Measurements from ENCODE around the gene MYH14. TPM values are rescaled to one million over a fixed set of nuclear protein-coding genes. Genes with fewer than 3 reads are reported as not detected.

Gene MYH14
- polyA plus RNA-seq, 1 donor from 2014 or later = not detected

DNA sequence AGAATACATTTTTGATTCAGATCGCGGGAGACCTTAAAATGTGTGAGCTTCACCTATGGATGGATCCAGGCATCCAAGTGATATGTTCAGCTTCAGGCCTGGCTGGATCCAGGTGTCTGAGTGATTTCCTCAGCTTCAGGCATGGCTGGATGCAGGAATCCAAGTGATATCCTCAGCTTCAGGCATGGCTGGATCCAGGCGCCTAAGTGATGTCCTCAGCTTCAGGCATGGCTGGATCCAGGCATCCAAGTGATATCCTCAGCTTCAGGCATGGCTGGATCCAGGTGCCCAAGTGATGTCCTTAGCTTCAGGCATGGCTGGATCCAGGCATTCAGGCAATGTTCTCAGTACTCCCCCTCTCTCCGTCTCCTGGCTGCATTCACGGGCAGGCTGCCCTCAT is 65.1 kb downstream of the MYH14 start:
- no peaks in the 10 kb centered on the region for H3K9me3 ChIP-seq (ENCODE audit: low read length)
- no peak overlapping the region for H3K4me3 ChIP-seq (ENCODE audit: low read length)
- no peaks in the 10 kb centered on the region for H3F3A ChIP-seq (ENCODE audit: insufficient read depth, low read length, poor library complexity, severe bottlenecking)
- H3K36me3 ChIP-seq (ENCODE audit: insufficient read depth, low read length) = no peaks in the 10 kb centered on the region
- TF ChIP-seq EP300 (conservative IDR thresholded peaks at IDR 0.05; ENCODE audit: poor library complexity, severe bottlenecking) (no peak), RAD21 (conservative IDR thresholded peaks at IDR 0.05) (no peak), MXI1 (conservative IDR thresholded peaks at IDR 0.05; ENCODE audit: poor library complexity, severe bottlenecking) (no peak), SMC3 (conservative IDR thresholded peaks at IDR 0.05; ENCODE audit: poor library complexity) (no peak), POLR2AphosphoS5 (IDR thresholded peaks at IDR 0.05) (no peak), EZH2 (IDR thresholded peaks at IDR 0.05; ENCODE audit: borderline replicate concordance, insufficient read depth, low read length, poor library complexity, severe bottlenecking) (no peak), TAF1 (IDR thresholded peaks at IDR 0.05; ENCODE audit: low read depth) (no peak)
- TF ChIP-seq, protein P1, sequence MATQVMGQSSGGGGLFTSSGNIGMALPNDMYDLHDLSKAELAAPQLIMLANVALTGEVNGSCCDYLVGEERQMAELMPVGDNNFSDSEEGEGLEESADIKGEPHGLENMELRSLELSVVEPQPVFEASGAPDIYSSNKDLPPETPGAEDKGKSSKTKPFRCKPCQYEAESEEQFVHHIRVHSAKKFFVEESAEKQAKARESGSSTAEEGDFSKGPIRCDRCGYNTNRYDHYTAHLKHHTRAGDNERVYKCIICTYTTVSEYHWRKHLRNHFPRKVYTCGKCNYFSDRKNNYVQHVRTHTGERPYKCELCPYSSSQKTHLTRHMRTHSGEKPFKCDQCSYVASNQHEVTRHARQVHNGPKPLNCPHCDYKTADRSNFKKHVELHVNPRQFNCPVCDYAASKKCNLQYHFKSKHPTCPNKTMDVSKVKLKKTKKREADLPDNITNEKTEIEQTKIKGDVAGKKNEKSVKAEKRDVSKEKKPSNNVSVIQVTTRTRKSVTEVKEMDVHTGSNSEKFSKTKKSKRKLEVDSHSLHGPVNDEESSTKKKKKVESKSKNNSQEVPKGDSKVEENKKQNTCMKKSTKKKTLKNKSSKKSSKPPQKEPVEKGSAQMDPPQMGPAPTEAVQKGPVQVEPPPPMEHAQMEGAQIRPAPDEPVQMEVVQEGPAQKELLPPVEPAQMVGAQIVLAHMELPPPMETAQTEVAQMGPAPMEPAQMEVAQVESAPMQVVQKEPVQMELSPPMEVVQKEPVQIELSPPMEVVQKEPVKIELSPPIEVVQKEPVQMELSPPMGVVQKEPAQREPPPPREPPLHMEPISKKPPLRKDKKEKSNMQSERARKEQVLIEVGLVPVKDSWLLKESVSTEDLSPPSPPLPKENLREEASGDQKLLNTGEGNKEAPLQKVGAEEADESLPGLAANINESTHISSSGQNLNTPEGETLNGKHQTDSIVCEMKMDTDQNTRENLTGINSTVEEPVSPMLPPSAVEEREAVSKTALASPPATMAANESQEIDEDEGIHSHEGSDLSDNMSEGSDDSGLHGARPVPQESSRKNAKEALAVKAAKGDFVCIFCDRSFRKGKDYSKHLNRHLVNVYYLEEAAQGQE (IDR thresholded peaks at IDR 0.05; ENCODE audit: borderline replicate concordance) = no peak
- TF ChIP-seq, protein P2, sequence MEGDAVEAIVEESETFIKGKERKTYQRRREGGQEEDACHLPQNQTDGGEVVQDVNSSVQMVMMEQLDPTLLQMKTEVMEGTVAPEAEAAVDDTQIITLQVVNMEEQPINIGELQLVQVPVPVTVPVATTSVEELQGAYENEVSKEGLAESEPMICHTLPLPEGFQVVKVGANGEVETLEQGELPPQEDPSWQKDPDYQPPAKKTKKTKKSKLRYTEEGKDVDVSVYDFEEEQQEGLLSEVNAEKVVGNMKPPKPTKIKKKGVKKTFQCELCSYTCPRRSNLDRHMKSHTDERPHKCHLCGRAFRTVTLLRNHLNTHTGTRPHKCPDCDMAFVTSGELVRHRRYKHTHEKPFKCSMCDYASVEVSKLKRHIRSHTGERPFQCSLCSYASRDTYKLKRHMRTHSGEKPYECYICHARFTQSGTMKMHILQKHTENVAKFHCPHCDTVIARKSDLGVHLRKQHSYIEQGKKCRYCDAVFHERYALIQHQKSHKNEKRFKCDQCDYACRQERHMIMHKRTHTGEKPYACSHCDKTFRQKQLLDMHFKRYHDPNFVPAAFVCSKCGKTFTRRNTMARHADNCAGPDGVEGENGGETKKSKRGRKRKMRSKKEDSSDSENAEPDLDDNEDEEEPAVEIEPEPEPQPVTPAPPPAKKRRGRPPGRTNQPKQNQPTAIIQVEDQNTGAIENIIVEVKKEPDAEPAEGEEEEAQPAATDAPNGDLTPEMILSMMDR (IDR thresholded peaks at IDR 0.05; ENCODE audit: poor library complexity, severe bottlenecking) = no peak
- no peaks in the 10 kb centered on the region for H3K9me2 ChIP-seq (ENCODE audit: insufficient read depth, low read length)
- no peak overlapping the region for H3K27ac ChIP-seq (ENCODE audit: low read length)
- no peaks in the 10 kb centered on the region for H3K27me3 ChIP-seq (ENCODE audit: insufficient read depth, low read depth, low read length)
- H2AFZ ChIP-seq (ENCODE audit: low read depth, low read length) = no peak overlapping the region
- no peak overlapping the region for H3K4me2 ChIP-seq (ENCODE audit: low read length)
- no peak overlapping the region for H3K9ac ChIP-seq (ENCODE audit: low read length)
- no peaks in the 10 kb centered on the region for H4K20me1 ChIP-seq (ENCODE audit: insufficient read depth)
- H3K79me2 ChIP-seq (replicated peaks; ENCODE audit: insufficient read depth, low read length) = no peaks in the 10 kb centered on the region

DNA sequence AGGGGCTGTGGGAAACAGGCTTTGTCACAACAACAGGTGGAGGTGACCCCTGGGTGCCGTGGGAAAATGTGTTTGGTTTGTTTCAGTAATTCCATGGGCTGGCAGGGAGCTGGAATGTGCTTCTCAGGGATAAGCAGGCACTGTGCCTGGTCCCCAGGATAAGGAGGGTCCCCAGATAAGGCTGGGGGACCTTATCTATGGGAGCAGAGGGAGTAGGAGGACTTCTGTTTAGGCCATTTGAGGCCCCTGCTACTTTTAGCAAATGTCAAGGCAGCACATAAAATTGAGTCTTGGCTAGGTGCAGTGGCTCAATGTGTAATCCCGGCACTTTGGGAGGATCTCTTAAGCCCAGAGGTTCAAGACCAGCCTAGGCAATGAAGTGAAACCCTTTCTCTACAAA is 66.2 kb downstream of the MYH14 start:
- H3F3A ChIP-seq (ENCODE audit: insufficient read depth, low read length, poor library complexity, severe bottlenecking) = no peaks in the 10 kb centered on the region
- H3K9ac ChIP-seq (ENCODE audit: low read length) = no peak overlapping the region
- no peak overlapping the region for H3K27ac ChIP-seq (ENCODE audit: low read length)
- no peaks in the 10 kb centered on the region for H3K9me2 ChIP-seq (ENCODE audit: insufficient read depth, low read length)
- H2AFZ ChIP-seq (ENCODE audit: low read depth, low read length) = no peak overlapping the region
- TF ChIP-seq, protein P2 (IDR thresholded peaks at IDR 0.05; ENCODE audit: poor library complexity, severe bottlenecking) = no peak
- TF ChIP-seq POLR2AphosphoS5 (IDR thresholded peaks at IDR 0.05) = no peak
- no peaks in the 10 kb centered on the region for H4K20me1 ChIP-seq (ENCODE audit: insufficient read depth)
- H3K9me3 ChIP-seq (ENCODE audit: low read length) = no peaks in the 10 kb centered on the region
- H3K4me2 ChIP-seq (ENCODE audit: low read length) = no peak overlapping the region
- no peaks in the 10 kb centered on the region for H3K27me3 ChIP-seq (ENCODE audit: insufficient read depth, low read depth, low read length)
- H3K36me3 ChIP-seq (ENCODE audit: insufficient read depth, low read length) = no peaks in the 10 kb centered on the region
- no peaks in the 10 kb centered on the region for H3K79me2 ChIP-seq (replicated peaks; ENCODE audit: insufficient read depth, low read length)
- no peak overlapping the region for H3K4me3 ChIP-seq (ENCODE audit: low read length)
